ENCODE data around the gene ARRDC1.
A peak's percentile ranks its signal among the peaks of the same experiment; 100 is the strongest.
"Not testable (repeated sequence)": the region's sequence is repeated elsewhere in the genome, so short reads cannot be mapped to it uniquely, and the experiment has no call there.

The ARRDC1 gene

DNA sequence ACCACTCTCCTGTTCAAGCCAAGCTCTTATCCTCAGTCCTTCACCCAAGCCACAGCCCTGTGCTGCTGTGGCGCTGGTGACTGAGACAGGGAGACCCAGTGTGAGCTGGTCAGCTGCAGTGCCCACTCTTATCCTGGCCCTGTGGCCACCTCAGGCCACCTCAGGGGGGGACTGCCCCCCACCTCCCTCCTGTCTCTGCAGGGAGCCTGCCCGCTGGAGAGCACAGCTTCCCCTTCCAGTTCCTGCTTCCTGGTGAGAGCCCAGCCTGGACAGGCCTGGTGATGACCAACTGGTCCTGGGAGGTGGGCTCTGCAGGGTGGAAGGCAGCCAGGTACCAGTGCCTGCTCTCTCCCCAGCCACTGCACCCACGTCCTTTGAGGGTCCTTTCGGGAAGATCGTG, 7.8 kb downstream of the ARRDC1 start:
- no peak for DNase-seq (ENCODE audit: low spot score)

- no peak for DNase-seq (ENCODE audit: low spot score)
Measured at GRCh38 chr9:137613738-137614523, 8.4 kb downstream of the ARRDC1 start.

GRCh38 chr9:137614631-137615386, 9.3 kb downstream of the ARRDC1 start:
- DNase-seq (ENCODE audit: low spot score) = no peak

- DNase-seq (ENCODE audit: low spot score) = no peak
Measured at GRCh38 chr9:137615387-137615871, 9.9 kb downstream of the ARRDC1 start.

DNA sequence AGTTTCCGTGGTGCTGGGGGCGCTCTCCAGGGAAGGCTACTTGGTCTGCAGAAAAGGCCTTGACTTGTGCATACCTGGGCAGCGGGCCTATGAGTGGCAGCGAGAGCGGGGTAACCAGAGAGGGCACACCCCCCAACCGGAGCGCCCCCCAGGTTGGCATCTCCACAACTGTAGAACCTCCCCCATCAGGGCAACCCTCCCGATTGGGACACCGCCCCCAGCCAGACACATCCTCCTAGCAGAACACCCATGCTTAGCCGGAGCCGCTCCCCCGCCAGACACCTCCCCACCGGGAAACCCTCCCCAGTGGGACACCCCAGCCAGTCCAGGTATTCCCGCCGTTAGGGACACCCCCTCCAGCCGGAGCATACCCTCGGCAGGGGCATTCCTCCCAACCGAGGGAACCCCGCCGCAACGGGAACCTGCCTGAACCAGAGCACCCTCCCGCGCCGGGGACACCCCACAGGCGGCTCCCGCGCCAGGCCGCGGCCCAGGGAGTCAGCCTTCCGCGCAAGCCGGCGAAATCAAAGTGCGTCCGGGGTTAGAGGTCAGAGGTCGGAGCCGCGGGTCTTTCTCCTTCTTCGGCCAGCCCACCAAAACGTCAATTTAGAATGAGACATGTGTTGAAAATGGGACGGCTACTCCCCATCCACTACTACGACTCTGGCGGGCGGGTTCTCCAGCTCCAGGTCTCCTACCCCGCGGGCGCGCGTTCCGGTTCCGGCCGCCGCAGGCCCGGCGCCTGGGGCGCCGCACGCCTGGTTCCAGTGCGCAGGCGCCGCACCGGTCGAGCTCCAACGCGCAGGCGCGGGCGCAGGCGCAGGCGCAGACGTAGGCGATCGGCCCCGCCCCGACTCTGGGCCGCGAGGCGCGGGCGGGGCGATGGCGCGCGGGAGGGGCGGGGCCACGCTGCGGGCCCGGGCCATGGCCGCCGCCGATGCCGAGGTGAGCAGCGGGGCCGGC, 12.9 kb downstream of the ARRDC1 start, which contains the start of gene EHMT1:
TSS of gene EHMT1 (plus strand) at position 901 of the 963 bp plus-strand sequence. CDS start at position 925, 24 bp downstream.
- DNase-seq (ENCODE audit: low spot score) = peak; percentile 92

GRCh38 chr9:137619240-137620047, 14.0 kb downstream of the ARRDC1 start:
- DNase-seq (ENCODE audit: low spot score) = peak; percentile 34

GRCh38 chr9:137620048-137620405, 14.5 kb downstream of the ARRDC1 start:
- DNase-seq (ENCODE audit: low spot score) = no peak

DNA sequence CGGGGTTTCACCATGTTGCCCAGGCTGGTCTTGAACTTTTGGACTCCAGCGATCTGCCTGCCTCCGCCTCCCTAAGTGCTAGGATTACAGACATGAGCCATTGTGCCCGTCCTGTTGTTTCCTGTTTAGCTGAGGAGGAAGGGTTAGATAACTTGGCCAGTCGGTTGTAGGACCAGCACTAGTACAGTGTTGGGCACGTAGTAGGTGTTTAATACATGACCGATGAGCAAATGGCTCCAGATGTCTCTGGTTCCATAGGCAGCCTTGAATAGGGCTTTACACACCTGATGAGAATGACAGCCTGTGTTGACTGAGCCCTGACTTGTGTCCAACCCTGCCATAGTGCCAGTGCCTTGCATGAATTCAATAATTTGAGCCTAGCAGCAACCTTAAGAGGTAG, 15.1 kb downstream of the ARRDC1 start:
- DNase-seq (ENCODE audit: low spot score) = no peak

DNA sequence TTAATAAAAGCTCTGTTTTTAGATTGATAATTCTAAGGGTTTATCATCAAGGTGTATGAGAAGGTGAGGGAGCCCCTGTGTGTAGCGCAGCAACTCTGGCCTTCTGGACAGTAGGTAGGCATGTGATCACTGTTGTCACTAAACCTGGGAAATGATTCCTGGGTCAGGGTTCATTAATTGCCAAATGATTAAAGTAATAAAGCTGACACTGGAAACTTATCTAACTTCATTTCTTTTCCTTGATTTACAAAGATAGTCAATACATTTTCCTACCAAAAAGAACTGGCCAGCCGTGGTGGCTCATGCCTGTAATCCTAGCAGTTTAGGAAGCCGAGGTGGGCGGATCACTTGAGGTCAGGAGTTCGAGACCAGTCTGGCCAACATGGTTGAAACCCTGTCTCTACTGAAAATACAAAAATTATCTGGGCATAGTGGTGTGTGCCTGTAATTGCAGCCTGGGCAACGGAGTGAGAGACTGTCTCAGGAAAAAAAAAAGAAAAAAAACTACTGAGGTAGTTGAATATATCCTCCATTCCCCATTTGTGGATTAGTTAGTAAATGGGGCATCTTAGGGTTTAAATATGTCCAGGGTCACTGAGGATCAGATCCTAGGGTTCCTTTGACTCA, 15.8 kb downstream of the ARRDC1 start:
- no peak for DNase-seq (ENCODE audit: low spot score)

- DNase-seq (ENCODE audit: low spot score) = not testable (repeated sequence)
Measured at GRCh38 chr9:137622211-137622610, 16.7 kb downstream of the ARRDC1 start.

GRCh38 chr9:137626464-137626863, 21.0 kb downstream of the ARRDC1 start:
- DNase-seq (ENCODE audit: low spot score) = no peak

GRCh38 chr9:137627406-137627805, 21.9 kb downstream of the ARRDC1 start:
- DNase-seq (ENCODE audit: low spot score) = not testable (repeated sequence)

DNA sequence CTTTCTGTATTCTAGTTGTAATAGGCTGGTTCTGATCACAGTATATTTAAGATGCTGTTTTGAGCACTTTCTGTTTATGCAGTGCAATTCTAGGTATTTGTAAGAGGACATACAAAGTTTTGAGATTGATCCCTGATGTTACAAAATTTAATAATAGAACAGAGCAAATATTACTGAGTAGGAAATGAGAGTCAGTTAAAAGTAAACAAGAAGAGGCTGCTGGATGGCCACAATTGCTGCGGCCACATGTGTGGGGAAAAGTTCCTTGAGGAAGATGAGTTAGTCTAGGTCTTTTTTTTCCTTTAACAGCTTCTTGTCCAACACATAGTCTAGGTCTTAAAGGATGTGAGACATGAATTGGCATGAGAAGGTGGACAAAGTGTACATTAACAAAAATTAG, 24.6 kb downstream of the ARRDC1 start:
- no peak for DNase-seq (ENCODE audit: low spot score)

DNA sequence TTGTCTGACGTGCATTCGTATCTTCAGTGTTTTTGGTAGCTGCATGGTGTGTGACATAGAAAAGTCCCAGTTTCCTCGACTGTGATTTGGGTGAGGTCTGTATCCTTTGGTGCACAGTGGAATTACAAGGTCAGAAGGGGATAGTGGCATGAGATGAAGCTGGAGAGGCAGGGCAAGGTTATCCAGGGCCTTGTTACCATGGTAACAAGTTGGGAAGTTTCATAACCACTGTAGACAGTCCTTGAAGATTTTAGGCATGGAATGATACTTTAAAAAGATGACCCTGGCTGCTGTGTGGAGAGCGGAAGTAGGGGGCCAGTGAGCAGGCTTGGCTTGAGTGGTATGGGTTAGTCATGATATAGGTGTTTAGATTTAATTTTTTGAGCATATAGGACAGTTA, 25.2 kb downstream of the ARRDC1 start:
- no peak for DNase-seq (ENCODE audit: low spot score)

DNA sequence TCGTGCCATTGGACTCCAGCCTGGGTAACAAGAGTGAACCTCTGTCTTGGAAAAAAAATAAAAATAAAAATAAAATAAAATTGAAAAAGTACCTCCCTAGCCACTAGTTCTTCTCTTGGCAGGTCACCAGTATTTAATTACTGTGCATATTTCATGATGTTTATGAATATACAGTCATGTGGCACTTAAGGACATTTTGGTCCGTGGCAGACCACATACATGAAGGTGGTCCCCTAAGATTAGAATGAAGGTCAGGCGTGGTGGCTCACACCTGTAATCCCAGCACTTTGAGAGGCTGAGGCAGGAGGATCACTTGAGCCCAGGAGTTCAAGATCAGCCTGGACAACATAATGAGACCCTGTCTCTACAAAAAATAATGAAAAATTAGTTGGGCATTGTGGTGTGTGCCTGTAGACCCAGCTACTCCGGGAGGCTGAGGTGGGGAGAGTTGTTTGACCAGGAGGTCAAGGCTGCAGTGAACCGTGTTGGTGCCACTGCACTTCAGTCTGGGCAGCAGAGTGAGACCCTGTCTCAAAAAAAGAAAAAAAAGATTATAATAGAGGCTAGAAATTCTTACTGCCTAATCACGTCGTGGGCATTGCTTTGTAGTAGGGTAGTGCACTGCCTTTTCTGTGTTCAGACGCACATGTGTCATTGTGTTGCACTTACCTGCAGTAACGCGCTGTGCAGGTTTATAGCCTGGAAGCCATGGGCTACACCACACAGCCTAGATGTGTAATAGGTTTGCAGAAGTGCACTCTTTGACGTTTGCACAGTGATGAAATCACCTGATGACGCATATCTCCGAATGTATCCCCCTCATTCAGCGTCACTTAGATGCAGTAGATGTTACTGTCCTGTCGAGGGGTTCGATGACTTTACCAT, 26.1 kb downstream of the ARRDC1 start:
- no peak for DNase-seq (ENCODE audit: low spot score)

- DNase-seq (ENCODE audit: low spot score) = no peak
Measured at GRCh38 chr9:137632230-137633161, 27.0 kb downstream of the ARRDC1 start.

DNA sequence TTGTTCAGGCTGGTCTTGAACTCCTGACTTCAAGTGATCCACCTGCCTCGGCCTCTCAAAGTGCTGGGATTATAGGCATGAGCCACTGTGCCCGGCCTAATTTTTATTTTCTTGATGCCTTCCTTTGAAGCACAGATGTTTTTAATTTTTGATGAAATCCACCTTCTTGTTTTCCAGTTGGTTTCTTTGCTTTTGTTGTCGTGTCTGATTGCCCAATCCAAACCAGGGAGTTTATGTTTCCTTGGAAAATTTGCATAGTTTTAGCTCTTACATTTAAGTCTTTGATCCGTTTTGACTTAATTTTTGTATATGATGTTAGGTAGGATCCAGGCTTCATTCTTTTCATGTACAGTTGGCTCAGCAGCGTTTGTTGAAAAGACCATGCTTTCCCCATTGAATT, 28.5 kb downstream of the ARRDC1 start:
- DNase-seq (ENCODE audit: low spot score) = no peak

DNA sequence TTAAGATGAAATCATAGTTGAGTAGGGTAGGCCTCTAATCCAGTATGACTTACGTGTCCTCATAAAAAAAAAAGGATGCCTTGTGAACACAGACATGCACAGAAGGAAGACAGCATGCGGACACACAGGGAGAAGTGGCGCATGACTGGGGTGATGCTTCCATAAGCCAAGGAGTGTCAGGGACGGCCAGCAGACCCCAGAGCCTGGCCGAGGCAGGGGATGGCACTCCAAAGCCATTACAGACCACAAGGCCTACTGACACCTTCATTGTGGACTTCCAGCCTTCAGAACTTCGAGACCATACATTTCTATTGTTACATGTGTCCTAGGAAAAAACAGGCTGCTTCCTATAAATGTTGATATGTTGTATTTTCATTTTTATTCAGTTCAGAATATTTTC, 33.2 kb downstream of the ARRDC1 start:
- DNase-seq (ENCODE audit: low spot score) = no peak

All from hematopoietic multipotent progenitor cell treated with erythropoietin and hydrocortisone succinate and interleukin-3 and kit ligand, for 15 days (in vitro differentiated cells).